Measurements from ENCODE around the gene TRIM24. TPM values are rescaled to one million over a fixed set of nuclear protein-coding genes. Genes with fewer than 3 reads are reported as not detected.

Gene TRIM24
- total and polyA plus RNA-seq, 2 of the 13 experiments (the other 11 are each of a cell fraction or from before 2014, with no cell fraction given): 100 to 106 TPM

DNA sequence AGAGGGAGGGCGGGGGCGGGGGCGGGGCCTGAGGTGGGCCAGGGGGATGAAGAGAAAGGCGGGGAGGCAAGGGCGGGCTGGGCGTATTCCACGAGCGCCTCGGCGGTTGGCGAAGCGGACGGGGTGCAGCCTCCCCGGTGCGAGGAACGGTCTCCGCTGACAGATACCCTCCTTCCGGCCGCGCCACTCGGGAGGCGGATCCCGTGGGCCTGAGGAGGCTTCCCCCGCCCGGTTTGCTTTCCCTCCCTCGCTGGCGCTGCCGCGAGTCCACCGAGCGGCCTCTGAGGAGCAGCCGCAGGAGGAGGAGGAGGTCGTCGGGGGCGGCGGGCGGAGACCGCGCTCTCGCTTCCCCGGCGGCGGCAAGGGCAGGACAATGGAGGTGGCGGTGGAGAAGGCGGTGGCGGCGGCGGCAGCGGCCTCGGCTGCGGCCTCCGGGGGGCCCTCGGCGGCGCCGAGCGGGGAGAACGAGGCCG lies at the start of gene TRIM24 (continued):
- TF ChIP-seq FLYWCH1 (CRISPR knock-in tag; IDR thresholded peaks at IDR 0.05): no peak
- TF ChIP-seq RORA (CRISPR knock-in tag; IDR thresholded peaks at IDR 0.05): no peak
- no peak for TF ChIP-seq HOXA9 (CRISPR knock-in tag; IDR thresholded peaks at IDR 0.05; ENCODE audit: borderline replicate concordance)
- peak; percentile 89 for TF ChIP-seq ZNF766 (CRISPR knock-in tag; IDR thresholded peaks at IDR 0.05; ENCODE audit: borderline replicate concordance)
- TF ChIP-seq NCOA1 (CRISPR knock-in tag; IDR thresholded peaks at IDR 0.05): no peak
- TF ChIP-seq ATF2 (CRISPR knock-in tag; IDR thresholded peaks at IDR 0.05): no peak; the same call in 1 of the 2 replicates
- no peak; the same call in 1 of the 2 replicates for TF ChIP-seq ZSCAN31 (CRISPR knock-in tag; IDR thresholded peaks at IDR 0.05; ENCODE audit: low read depth)
- no peak for TF ChIP-seq ZBTB37 (CRISPR knock-in tag; IDR thresholded peaks at IDR 0.05)
- TF ChIP-seq ZNF746 (CRISPR knock-in tag; IDR thresholded peaks at IDR 0.05): peak; percentile 53; the same call in 1 of the 2 replicates
- no peak for TF ChIP-seq TARDBP (CRISPR knock-in tag; IDR thresholded peaks at IDR 0.05)
- 0 out of 2 replicates have a peak, but pooled peaks have one; percentile 31 for TF ChIP-seq ZNF33B (CRISPR knock-in tag; IDR thresholded peaks at IDR 0.05)
- no peak for TF ChIP-seq ADNP (CRISPR knock-in tag; IDR thresholded peaks at IDR 0.05)
- TF ChIP-seq ZNF280D (CRISPR knock-in tag; IDR thresholded peaks at IDR 0.05): peak; percentile 74; the same call in 1 of the 2 replicates
- peak; percentile 82 for TF ChIP-seq SALL1 (CRISPR knock-in tag; IDR thresholded peaks at IDR 0.05)
- peak; percentile 86 for TF ChIP-seq NRL (CRISPR knock-in tag; IDR thresholded peaks at IDR 0.05; ENCODE audit: borderline replicate concordance)
- TF ChIP-seq, protein P1, sequence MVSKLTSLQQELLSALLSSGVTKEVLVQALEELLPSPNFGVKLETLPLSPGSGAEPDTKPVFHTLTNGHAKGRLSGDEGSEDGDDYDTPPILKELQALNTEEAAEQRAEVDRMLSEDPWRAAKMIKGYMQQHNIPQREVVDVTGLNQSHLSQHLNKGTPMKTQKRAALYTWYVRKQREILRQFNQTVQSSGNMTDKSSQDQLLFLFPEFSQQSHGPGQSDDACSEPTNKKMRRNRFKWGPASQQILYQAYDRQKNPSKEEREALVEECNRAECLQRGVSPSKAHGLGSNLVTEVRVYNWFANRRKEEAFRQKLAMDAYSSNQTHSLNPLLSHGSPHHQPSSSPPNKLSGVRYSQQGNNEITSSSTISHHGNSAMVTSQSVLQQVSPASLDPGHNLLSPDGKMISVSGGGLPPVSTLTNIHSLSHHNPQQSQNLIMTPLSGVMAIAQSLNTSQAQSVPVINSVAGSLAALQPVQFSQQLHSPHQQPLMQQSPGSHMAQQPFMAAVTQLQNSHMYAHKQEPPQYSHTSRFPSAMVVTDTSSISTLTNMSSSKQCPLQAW (CRISPR knock-in tag; IDR thresholded peaks at IDR 0.05): no peak
- TF ChIP-seq LBX2 (CRISPR knock-in tag; IDR thresholded peaks at IDR 0.05; ENCODE audit: borderline replicate concordance): no peak
- TF ChIP-seq HOXD1 (CRISPR knock-in tag; IDR thresholded peaks at IDR 0.05): no peak
